ENCODE measurements around the gene ATAT1. TPM values are rescaled to one million over a fixed set of nuclear protein-coding genes. Genes with fewer than 3 reads are reported as not detected.
"Not testable (repeated sequence)": the region's sequence is repeated elsewhere in the genome, so short reads cannot be mapped to it uniquely, and the experiment has no call there.

The ATAT1 gene
- total RNA-seq, 1 donor from 2014 or later, result 1.7 TPM

DNA sequence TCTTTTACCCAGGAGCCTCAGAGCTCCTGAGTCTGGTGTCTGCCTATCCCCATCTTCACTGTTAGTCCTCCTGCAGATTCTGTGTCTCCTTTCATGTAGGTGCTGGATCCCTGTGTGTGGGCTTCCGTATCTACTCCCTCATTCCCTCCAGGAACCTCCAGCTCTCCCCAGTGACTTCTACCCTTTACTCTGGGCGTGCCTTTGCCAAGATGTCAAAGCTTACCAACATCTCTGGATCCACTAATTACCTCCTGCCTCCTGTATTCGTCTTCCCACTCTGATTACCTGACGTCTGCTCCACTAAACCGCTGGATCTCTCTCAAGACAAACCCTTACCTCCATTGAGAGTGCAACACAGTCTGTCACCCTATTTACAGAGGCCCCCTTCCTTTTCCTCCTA lies 18.1 kb downstream of the ATAT1 start:
- intact Hi-C loops (cut with DNase I), result no loop called here
- ATAC-seq (ENCODE audit: poor library complexity) (no peak), DNase-seq (no peak)

DNA sequence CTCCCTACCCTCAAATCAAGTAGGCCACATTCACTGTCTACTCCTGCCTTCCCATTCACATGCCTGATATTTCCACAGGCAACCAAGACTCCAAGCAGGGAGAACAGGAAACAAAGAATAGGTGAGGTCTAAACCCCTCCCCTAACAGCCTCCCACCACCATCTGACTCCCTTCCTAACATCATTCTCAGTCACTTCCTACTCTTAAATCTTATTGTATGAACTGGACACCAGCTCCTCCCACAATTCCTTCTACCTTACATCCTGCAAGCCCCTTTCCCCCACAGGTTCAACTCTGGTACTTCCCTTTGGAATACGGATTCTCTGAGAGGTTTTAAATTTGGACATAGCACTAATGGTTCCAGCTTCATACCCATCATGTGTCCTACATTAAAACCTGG lies 19.3 kb downstream of the ATAT1 start:
- intact Hi-C loops (cut with DNase I), result no loop called here
- no peak for ATAC-seq (ENCODE audit: poor library complexity)
- DNase-seq, result no peak

DNA sequence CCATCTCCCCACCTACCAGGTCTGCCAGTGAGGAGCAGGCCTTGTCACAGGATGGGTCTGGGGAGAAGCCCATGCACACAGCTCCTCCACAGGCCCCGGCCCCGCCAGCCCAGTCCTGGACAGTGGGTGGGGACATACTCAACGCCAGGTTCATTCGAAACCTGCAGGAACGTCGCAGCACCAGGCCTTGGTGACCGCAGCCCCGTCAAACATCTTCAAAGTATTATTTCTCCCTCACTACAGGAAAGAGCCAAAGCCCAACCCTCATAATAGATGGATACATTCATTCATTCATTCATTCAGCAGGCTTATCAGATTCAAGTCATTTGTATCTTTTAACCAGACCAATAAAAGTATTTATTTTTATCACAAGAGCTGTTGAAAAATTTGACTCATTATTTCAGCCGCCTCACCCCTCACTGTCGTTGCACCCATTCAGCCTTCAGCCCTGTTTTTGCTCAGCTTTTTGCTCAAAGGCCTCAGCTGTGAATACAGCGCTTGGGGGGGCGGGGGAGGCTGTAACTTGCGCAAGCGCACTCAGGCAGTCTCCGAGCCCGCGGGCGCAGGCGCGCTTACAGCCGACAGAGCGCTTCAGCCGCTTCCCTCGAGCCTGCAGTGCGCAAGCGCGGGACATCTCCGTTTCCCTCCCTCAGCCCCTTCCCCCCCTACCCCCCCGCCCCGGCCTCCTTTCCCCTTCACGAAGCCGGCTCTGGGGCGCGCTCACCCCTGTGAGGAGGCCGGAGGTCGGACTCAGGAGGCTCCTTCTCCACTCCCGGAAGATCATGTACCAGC lies 20.0 kb downstream of the ATAT1 start, which contains the start of gene C6orf136:
TSS of gene C6orf136 (plus strand) at position 684 of the 792 bp plus-strand sequence. CDS start at position 783, 99 bp downstream.
- ATAC-seq (ENCODE audit: poor library complexity) (peak; percentile 94), DNase-seq (peak; percentile 97)
- intact Hi-C loops (cut with DNase I), result no loop called here

DNA sequence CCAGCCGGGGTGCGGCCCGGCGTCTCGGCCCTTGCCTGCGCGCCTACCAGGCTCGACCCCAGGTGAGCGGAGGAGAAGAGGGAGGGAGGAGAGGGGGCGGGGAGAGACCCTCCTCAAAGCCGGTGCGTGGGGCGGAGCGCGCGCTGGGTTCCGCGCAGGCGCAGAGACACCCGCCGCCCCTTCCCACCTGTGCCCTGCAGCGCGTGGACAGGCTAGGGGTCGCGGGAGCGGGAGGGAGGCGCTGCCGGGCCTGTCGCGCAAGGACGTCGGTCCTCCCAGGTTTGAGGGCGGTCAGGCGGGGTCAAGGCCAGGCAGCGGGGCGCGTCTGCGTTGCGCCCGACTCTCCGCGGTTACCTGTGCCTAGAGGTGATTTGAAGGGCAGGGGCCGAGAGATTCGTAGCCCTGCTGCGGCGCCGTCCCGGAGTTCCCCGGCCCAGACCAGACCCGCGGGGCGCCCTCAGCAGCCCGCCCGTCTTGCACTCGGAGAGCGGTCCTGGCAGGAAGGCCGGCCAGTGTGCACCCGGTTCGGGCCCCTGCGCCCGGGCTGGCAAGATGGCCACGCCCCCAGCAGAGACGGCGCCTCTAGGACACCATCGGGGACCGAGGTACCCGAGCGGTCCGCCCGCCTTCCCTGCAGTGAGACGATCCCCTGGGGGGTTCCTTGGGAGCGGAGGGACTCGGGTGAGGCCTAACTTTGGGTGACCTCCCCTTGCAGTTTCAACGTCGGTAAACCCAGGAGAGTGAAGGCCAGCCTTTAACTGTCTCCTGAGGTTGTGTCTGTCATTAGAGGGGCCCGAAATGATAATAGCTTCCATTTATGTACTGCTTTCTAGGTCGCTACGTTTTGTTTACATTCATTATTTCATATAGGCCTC lies 20.8 kb downstream of the ATAT1 start:
- intact Hi-C loops (cut with DNase I), result no loop called here

DNA sequence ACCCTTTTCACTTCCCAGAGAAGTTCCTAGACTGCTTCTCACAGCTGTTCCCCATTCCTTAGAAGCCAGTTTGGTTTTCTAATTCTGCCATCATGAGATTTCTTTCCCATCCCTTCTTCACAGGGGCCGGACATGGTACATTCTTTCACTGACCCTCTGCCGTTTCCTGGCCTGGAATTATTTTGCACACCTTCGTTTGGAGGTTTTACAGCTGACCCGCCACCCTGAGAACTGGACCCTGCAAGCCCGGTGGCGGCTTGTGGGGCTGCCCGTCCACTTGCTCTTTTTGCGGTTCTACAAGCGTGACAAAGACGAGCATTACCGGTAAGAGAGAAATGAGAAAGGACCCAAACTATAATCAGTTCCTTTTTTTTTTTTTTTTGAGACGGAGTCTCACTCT lies 24.5 kb downstream of the ATAT1 start:
- ATAC-seq (ENCODE audit: poor library complexity), result no peak
- intact Hi-C loops (cut with DNase I), result no loop called here
- DNase-seq, result no peak

More for the DNA sequence above, 20.8 kb downstream of the ATAT1 start:
- peak; percentile 89 for ATAC-seq (ENCODE audit: poor library complexity)
- DNase-seq, result peak; percentile 86

DNA sequence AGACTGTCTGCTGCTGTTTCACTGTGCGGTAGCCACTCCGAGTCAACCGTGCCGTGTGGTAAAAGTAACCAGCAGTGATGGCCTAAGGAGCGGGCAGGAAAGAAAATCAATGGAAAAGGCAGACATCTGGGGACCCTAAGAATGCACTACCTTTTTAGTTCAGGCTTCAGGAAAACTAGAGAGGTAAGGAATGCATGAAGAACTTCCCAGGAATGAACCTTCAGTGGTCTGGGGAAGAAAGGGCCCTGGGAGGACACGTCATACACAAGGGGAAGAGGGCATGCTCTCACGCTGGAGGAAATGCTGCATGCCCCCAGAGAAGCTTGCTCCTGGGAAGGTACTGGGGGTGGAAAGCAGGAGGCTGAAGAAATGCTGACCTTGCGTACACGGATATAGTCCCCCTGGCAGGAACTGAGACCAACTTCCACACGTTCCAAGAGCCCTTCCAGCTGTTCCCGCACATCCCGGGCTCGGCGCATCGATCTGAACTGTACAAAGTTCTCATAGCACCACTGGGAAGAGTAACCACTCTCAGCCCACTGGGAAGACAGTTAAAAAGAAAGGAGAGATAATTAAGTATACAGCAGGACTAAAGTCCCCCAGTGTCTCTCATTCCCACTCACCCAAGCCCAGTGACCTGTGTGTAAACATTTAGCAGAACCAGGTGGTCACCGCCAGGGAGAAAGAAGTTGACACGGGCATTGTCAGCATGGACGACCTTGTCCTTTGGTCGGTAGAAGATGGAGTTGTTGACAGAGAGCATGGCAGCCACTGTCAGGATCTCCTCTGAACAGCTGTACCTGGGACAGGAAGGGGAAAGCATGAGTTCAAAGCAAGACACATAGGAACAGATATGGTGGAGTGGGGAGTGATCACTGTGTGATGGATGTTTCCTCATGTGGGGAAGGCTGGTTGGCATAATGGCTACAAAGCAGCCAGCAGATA lies 28.4 kb downstream of the ATAT1 start:
- no peak for DNase-seq
- ATAC-seq (ENCODE audit: poor library complexity), result no peak
- intact Hi-C loops (cut with DNase I), result no loop called here

DNA sequence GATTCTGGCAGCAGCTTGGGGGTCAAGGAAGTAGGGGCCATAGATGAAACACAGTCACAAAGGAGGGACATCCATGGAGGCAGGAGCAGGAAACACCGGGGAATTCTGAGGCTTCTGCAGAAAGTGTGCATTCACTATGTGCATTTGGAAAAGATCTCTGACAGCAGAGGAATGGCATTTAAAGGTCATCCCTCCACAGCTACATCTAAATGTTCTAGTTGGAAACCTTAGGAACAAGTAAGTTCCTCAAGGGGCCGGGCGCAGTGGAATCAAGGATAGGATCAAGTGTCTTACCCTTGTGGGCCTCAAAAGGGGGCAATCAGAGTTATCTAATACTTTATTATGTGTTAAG lies 29.0 kb downstream of the ATAT1 start:
- DNase-seq, result no peak
- intact Hi-C loops (cut with DNase I), result no loop called here
- no peak for ATAC-seq (ENCODE audit: poor library complexity)

DNA sequence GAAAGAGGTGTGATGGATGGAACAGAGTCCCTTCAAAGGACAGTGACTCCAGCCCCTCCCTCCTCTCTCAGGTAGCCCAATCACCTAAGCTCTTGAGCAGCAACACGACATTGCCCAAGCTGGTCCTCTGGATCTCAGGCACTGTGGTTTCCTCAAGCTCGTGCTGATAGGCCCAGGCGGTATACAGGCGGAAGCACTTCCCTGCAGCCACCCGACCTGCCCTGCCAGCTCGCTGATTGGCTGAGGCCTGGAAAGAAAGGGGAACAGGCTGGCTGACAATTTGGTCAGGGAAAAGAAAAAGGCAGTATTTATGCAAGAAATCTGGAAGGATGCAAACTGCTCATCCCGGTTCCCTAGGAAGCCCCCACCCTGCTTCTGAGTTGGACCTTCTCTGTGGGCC lies 29.8 kb downstream of the ATAT1 start:
- no peak for ATAC-seq (ENCODE audit: poor library complexity)
- intact Hi-C loops (cut with DNase I), result no loop called here
- DNase-seq, result no peak

DNA sequence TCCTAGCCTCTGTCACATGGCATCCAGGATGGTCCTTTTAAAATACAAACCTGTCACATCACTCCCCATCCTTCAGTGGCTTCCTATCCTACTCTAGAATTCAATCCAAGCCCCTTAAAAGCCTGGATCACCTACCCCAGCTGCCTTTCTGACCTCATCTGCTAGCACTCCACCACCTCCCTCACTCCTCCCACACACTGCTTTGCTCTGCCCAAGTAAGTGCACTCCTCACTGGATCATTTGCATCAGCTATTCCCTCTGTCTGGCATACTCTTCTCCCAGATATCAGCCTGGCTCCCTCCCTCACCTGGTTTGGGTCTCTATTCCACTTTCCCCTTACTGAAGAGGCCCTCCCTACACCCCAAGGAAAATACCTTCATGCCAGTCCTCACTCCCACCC lies 30.8 kb downstream of the ATAT1 start:
- DNase-seq (no peak), ATAC-seq (ENCODE audit: poor library complexity) (no peak)
- intact Hi-C loops (cut with DNase I), result no loop called here

DNA sequence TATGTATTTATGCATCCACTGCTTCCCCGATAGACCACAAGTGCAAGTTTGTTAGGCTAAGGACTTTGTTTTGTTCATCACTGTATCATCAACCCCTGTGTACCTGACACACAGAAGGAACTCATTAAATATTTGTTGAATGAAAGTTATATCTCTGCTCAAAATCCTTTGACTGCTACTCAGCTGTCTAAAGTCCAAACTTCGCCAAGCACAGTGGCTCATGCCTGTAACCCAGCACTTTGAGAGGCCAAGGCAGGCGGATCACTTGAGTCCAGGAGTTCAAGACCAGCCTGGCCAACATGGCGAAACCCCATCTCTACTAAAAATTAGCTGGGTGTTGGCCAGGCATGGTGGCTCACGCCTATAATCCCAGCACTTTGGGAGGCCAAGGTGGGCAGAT lies 31.2 kb downstream of the ATAT1 start:
- ATAC-seq (ENCODE audit: poor library complexity); intact Hi-C loops (cut with DNase I); DNase-seq: not testable (repeated sequence)

DNA sequence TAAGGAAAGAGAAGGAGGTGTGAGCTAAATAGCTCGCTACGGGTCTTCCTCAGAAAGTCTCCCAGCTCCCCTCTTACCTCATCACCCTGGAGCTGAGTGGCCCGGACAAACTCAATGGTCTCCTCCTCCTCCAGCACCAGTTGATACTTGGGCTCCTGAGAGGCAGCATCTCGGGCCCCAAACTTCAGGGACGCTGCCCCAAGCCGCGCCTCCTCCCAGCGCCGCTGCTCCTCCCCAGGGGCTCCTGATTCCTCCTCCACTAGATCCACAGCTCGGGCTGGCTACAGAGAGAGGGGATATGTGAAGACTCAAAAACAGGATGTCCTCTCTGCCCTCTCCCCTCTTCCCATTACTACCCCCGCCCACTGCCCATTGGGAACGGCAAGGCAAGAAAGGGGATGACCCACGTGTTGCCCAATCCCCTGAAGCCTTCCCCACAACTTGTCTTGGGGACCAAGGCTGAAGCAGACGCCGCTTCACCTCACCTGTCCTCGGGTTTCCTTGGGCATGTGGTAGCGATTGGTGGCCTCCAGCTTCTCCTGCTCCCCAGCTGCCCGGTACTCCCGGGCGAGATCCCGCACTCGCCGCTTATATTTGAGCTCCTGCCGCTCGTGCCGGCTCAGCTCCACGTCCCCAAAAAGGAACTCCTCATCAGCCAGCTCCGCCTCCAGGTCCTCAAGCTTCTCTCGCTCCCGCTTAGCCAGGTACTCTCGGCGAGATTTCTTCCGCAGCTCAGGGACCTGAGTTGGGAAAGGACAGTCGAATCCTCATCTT lies 38.5 kb downstream of the ATAT1 start:
- DNase-seq (no peak), ATAC-seq (ENCODE audit: poor library complexity) (no peak)
- intact Hi-C loops (cut with DNase I), result no loop called here

DNA sequence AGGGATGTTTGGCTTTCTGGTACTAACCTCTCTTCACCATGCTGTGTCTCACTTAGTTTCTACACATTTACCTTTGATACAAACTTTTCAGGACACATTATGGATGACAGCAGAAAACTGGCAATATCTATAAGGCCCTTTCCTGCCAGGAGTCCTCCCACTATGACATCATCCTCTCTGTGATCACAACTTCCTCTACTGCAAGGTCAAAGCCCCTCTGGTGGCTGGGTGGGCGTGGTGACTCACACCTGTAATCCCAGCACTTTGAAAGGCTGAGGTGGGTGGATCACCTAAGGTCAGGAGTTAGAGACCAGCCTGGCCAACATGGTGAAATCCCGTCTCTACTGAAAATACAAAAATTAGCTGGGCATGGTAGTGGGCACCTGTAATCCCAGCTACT lies 39.6 kb downstream of the ATAT1 start:
- ATAC-seq (ENCODE audit: poor library complexity); DNase-seq; intact Hi-C loops (cut with DNase I): not testable (repeated sequence)

DNA sequence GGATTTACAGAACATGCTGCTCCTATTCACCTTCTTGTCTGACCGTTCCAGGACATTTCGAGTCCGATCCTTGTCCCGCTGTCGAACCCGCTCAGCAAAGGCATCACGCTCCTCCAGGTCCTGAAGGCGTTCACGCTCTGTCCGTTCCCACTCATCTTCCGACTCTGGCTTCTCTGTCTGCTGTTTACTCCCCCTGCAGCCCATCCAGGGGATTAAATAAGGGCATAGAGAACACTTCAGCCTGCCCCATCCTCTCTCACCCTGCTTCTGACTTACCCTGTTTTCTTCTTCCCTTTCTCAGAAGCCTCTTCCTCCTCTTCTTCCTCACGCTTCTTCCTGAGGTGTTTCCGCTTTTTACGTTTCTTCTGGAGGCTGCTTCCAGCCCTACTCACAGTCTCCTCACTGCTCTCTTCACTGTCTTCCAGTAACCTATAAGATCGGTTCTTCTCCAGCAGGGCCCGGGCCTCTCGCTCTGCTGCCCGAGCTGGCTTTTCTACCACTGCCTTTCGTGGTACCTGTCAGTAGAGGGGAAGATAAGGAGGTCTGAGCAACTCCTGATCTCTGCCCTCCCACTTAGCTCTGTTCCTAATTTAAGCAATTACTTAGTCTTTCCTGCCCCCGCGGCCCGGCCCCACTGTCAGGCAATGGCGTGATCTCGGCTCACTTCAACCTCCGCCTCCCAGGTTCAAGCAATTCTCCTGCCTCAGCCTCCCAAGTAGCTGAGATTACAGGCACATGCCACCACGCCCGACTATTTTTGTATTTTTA lies 44.3 kb downstream of the ATAT1 start:
- DNase-seq (no peak), ATAC-seq (ENCODE audit: poor library complexity) (no peak)
- intact Hi-C loops (cut with DNase I), result loop anchor here (10.0 kb wide), 1 partner anchor 214 kb away; the partner anchor contains the start of gene DDR1

DNA sequence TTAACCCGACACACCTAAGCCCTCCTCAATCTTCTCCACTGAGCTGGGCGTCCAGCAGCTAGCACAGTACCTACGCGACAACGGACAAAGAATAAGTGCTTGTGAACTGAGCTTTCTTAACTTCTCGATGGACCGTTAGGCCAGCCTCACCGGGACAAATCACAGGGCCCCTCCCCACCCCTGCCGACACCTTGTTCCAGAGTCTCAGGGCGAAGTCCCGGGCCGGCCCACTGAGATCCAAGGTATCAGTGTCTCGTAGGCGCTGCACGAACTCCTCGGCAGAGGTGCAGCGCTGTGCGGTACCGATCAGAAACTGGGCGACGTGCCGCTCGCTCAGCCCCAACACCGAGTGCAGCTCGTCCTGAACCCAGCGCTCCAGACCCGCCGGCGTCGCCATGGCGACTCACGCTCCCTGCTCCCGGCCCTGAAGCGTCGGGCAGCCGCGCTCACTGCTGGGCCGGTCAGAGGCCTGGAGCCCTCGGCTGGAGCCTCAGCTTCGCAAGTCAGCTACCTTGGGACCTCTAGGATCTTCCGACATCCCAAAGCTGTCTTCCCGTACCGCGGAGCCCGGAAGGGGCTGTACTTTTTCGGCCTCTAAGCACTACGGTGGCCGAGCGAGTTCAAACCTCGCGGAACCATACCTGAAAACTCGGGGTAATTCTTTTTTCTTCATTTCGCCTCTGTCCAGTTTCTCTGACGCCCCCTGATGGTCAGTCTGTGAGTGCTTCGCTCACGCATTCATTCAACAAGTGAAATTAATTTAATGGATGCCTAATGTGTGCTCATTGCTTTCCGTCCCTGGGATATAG lies 46.0 kb downstream of the ATAT1 start, which contains the start of gene DHX16:
TSS of gene DHX16 (minus strand) at position 562 of the 809 bp plus-strand sequence. CDS start at position 397, 165 bp downstream.
- DNase-seq, result peak; percentile 98
- intact Hi-C loops (cut with DNase I), result loop anchor here (10.0 kb wide), 1 partner anchor 212 kb away; the partner anchor contains the start of gene DDR1
- ATAC-seq (ENCODE audit: poor library complexity), result peak; percentile 95

DNA sequence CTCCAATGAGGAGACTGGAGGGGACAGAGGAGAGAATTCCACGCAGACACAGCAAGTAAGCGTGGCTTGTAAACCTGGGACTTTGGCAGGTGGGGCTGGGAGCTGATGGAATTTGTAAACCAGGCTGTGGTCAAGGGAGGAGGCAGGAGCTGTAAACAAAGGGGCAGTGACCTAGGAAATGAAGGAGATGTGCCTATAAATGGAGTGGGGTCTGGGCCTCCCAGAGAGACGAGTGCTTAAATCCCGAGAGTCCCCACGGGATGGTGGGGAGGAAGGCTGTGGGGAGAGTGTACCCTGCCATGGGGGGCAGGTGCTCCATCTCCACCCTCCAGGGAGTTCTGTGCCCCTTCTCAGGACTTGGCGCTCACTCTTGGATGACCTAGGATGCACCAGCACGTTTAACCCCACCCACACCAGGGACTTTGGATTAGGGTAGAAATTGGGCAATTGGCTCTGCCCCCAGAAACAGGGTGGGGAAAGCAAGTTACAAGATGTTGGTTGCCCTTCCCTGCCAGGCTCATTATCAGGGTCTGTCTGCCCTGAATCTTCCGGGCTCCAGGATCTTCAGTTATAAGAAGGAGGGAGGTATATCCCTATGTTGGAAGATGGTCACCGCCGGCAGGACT lies 50.1 kb downstream of the ATAT1 start:
- intact Hi-C loops (cut with DNase I), result loop anchor here (10.0 kb wide), 1 partner anchor 208 kb away; the partner anchor contains the start of gene DDR1
- ATAC-seq (ENCODE audit: poor library complexity) (no peak), DNase-seq (no peak)
